DND-41 (cell line): ENCODE data around the gene PUDP.

Experiments used
- EZH2 ChIP-seq: IDR thresholded peaks from 3 replicates; pipeline ENCODE4 v1.6.1; 2012; ENCODE audit warnings: borderline replicate concordance, low read depth, mild to moderate bottlenecking, moderate library complexity, low read length, inconsistent platforms; ENCODE audit not compliant: severe bottlenecking
- TF ChIP-seq, protein P1 (sequence below): IDR thresholded peaks from 2 replicates; pipeline ENCODE4 v1.5.1; 2012; ENCODE audit warnings: borderline replicate concordance, low read length, moderate library complexity, mild to moderate bottlenecking; ENCODE audit not compliant: poor library complexity, severe bottlenecking; ENCODE audit errors: extremely low read depth

GRCh38 chrX:7127056-7127455 is 20.9 kb downstream of the PUDP start:
- TF ChIP-seq, protein P1, sequence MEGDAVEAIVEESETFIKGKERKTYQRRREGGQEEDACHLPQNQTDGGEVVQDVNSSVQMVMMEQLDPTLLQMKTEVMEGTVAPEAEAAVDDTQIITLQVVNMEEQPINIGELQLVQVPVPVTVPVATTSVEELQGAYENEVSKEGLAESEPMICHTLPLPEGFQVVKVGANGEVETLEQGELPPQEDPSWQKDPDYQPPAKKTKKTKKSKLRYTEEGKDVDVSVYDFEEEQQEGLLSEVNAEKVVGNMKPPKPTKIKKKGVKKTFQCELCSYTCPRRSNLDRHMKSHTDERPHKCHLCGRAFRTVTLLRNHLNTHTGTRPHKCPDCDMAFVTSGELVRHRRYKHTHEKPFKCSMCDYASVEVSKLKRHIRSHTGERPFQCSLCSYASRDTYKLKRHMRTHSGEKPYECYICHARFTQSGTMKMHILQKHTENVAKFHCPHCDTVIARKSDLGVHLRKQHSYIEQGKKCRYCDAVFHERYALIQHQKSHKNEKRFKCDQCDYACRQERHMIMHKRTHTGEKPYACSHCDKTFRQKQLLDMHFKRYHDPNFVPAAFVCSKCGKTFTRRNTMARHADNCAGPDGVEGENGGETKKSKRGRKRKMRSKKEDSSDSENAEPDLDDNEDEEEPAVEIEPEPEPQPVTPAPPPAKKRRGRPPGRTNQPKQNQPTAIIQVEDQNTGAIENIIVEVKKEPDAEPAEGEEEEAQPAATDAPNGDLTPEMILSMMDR, result no peak
- no peak for TF ChIP-seq EZH2
